Dedifferentiated amniotic fluid mesenchymal stem cell (primary cell): ENCODE results near the gene SMARCA4.

Source experiments
- DNase-seq: peaks from one replicate; pipeline ENCODE4 v3.0.0-alpha.2; 2016; ENCODE audit errors: extremely low spot score

Gene SMARCA4

DNA sequence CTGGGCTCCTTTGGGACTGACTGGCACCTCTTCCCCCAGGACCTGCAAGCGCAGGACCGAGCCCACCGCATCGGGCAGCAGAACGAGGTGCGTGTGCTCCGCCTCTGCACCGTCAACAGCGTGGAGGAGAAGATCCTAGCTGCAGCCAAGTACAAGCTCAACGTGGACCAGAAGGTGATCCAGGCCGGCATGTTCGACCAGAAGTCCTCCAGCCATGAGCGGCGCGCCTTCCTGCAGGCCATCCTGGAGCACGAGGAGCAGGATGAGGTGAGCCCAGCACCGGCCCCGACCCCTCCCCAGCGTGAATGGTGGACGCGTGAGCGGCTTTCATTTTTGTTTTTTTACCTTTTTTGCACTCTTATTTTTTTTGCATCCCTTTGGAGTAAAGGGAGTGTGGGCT lies 72.4 kb downstream of the SMARCA4 start:
- DNase-seq = no peak

DNA sequence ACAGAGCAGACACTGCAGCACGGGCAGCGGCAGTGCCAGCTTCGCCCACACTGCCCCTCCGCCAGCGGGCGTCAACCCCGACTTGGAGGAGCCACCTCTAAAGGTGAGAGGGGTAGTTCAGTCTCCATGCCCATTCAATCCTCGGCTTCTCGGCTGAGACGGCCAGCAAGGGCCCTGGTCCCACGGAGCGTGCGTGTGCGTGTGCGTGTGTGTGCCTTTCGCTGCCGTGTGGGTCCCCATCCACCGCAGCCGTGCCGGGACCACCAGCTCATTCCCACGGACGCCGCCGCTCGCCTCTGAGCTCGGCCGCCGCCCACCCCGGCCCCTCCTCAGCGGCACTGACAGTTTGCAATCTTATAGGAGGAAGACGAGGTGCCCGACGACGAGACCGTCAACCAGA lies 72.9 kb downstream of the SMARCA4 start:
- DNase-seq = no peak

DNA sequence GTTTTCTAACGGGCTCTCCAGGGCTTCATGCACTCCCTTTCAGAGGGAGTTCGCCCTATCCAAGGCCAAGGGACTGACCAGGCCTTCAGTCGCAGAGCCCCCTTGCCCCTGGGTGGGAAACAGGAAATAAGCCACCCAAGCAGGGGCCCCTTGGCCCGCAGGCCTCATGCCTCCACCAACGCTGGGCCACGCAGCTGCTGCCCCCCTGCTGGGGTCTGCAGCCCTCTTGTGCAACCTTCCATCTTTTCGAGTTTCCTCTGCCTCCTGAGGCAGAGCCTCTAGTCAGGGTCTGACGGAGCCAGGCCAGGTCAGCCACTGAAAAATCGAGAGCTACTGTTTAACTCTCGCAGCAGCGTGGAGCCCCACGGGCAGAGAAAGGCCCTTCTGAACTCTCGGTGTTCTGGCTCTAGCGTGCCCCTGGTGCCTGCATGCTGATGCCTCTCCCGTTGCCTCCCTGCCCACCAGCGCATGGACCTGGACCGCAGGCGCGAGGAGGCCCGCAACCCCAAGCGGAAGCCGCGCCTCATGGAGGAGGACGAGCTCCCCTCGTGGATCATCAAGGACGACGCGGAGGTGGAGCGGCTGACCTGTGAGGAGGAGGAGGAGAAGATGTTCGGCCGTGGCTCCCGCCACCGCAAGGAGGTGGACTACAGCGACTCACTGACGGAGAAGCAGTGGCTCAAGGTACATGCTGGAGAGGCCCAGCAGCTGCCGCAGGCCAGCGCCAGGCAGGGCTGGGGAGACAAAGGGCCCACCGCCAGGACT lies 73.8 kb downstream of the SMARCA4 start:
- DNase-seq = no peak

- peak; percentile 71 for DNase-seq
These were observed 74.9 kb downstream of the SMARCA4 start for GRCh38 chr19:11035441-11036377.

GRCh38 chr19:11038511-11038910 lies 77.7 kb downstream of the SMARCA4 start:
- DNase-seq = no peak

DNA sequence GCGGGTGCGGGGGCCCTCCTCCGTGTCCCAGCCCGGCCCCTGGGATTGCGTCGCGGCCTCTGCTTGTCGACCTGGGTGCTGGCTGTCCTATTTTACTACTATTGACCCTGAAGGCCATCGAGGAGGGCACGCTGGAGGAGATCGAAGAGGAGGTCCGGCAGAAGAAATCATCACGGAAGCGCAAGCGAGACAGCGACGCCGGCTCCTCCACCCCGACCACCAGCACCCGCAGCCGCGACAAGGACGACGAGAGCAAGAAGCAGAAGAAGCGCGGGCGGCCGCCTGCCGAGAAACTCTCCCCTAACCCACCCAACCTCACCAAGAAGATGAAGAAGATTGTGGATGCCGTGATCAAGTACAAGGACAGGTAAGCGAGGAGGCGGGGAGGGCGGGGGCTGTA lies 80.4 kb downstream of the SMARCA4 start:
- no peak for DNase-seq

DNA sequence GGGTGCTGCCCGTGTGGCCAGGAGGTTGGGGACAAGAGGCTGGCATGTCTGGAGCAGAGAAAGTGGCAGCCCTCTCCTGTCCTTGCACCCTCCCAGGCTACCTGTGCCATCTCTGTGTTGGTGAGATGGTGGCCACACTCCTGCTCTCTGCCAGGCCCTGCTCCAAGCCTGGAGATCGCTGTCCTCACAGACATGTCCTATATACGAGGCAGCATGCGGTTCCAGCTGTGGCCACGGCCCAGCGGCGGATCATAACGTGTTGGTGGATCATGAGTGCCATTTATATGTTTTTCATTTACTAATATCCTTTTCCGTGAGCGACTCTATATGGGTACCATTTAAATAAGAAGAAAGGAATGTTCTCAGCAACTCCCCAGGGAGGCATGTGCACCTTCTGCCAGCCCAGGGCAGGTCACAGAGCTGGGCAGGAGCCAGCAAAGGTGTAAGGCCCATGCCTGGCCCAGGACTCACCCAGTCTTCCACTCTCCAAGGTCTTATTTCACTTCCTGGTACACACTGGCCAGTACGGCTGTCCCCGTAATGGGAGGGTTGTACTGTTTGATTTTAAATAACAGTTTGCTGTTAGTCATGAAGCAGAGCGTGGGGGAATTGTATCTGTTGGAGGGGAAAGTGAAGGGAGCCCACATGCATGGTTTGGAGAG lies 81.3 kb downstream of the SMARCA4 start:
- DNase-seq = no peak

- DNase-seq = no peak
These were observed 83.6 kb downstream of the SMARCA4 start for GRCh38 chr19:11044431-11044830.

- DNase-seq = no peak
These were observed 84.7 kb downstream of the SMARCA4 start for GRCh38 chr19:11045536-11045935.

- DNase-seq = no peak
These were observed 86.0 kb downstream of the SMARCA4 start for GRCh38 chr19:11046605-11047354.

DNA sequence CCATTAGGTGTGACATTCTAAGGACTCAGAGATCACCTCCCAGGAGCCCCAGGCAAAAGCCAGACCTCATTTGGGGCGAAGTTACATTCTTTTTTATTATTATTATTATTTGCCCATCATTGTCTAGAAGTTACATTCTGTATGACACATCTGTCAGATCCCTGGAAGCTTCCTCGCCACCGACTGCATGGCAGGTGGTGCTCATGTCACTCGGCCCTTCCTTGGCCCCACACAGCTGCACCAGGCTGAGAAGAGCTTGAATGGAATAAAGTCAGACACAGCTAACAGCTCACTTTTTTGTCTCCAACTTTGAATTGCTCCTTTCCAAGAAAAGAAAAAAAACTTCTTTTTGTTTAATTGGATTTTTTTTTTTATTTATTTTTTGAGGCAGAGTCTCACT lies 87.0 kb downstream of the SMARCA4 start:
- no peak for DNase-seq

DNA sequence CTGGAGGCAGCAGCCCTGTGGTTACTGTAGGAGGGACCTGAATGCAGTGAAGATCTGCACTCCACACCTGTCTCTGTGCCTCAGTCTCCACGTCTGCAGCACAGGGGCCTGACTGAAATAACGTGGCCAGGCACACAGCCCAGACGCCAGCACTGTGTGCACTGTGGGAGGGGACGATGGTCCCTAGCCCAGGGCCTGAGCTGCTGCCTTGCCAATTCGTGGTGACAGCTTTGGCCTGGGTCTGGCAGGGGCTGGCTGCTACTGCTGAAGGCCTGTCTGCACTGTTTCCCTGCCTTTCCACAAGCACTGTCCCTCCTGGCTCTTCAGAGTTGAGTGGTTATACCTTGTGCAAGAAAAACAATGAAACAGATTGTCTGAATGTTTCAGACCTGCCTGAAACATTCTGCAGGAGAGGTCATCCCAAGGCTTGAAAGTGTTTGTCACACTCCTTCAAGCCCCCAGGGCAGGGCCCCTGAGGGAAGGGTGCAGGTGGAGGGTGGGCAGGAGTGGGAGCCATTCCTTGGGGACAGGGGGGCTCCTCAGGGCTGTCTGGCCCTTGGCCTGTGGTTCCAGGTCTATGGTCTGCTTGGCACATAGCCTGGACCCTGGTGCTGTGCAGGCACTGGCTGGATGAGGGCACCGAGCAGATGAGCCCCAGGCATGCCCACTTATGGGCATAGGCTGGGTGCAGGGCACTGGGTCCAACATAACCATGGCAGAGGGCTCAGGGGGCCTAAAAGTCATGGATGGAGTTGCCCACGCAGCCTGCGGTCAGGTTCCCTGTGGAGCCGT lies 89.7 kb downstream of the SMARCA4 start:
- DNase-seq = no peak

- no peak for DNase-seq
These were observed 93.0 kb downstream of the SMARCA4 start for GRCh38 chr19:11053817-11054195.

DNA sequence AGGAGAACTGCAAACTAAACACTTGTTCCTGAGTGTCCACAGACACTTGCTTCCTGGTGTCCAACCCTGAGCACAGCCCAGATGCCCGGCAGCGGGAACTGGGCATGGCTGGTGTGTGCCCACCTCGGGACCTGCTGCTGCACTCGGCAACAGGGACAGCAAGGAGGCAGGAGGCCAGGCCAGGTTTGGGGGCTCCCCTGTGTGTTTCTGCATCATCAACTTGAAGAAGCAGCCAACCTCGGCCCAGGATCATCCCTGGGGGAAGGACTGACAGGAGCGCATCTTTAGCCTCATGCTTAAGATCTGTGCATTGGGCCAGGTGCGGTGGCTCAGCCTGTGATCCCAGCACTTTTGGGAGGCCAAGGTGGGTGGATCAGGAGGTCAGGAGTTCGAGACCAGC lies 93.4 kb downstream of the SMARCA4 start:
- no peak for DNase-seq

- no peak for DNase-seq
These were observed 93.8 kb downstream of the SMARCA4 start for GRCh38 chr19:11054628-11055027.

DNA sequence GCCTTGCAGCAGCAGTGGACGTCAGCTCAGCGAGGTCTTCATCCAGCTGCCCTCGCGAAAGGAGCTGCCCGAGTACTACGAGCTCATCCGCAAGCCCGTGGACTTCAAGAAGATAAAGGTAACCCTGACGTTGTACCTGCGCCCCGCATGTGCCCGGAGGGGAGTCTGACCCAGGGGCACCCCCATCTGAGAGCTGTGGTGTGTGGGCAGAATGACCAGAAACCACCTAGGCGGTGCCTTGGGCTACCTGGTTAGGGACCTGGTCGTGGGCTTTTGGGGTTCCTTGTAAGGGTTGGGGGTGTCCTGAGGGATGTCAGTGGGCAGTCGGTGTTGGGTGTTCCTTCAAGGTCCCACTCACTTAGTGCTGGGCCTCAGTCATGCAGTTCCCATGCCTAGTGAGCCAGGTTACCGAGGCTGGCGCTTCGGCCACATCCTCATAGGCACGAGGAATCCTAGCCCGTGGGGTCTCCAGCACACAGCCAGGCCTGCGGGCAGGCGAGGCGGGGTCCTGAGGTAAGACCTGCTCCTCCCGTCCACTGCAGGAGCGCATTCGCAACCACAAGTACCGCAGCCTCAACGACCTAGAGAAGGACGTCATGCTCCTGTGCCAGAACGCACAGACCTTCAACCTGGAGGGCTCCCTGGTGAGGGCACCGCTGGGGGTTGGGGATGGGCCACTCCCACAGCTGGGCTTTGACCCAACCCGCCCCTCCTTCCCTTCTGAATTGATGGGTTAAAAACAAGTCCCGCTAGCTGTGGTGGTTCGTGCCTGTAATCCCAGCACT lies 97.6 kb downstream of the SMARCA4 start:
- DNase-seq = no peak

DNA sequence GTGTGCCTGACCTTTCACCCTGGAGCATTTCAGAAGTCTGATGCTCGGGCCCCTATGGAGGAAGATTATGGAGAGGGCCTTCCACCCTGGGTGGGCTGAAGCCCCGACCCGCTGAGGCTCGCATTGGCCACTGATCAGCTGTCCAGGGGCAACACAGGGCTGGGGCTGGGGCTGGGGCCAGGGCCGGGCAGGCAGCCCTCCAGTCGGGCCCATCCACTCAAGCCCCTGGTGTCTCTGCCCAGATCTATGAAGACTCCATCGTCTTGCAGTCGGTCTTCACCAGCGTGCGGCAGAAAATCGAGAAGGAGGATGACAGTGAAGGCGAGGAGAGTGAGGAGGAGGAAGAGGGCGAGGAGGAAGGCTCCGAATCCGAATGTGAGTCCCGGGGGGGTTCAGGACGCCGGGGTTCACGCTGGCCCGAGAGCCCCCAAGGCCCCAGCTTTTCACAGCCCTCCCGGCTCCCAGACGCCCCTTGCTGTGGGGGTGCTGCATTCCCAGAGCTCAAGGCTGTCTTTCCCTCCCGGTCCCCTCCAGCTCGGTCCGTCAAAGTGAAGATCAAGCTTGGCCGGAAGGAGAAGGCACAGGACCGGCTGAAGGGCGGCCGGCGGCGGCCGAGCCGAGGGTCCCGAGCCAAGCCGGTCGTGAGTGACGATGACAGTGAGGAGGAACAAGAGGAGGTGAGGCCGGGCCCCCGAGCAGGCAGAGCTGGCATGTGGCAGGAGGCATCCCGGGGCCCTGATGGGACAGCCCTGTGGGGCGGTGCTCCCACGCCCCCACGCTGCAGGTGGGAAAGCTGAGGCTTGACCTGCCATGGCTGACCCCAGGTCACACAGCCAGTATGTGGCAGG lies 98.9 kb downstream of the SMARCA4 start:
- DNase-seq = no peak

DNA sequence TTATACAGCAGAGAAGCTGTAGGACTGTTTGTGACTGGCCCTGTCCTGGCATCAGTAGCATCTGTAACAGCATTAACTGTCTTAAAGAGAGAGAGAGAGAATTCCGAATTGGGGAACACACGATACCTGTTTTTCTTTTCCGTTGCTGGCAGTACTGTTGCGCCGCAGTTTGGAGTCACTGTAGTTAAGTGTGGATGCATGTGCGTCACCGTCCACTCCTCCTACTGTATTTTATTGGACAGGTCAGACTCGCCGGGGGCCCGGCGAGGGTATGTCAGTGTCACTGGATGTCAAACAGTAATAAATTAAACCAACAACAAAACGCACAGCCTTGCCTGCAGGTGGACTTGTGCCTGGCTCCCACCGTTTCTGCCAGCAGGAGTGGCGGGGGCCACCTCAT lies 101.1 kb downstream of the SMARCA4 start:
- no peak for DNase-seq

DNA sequence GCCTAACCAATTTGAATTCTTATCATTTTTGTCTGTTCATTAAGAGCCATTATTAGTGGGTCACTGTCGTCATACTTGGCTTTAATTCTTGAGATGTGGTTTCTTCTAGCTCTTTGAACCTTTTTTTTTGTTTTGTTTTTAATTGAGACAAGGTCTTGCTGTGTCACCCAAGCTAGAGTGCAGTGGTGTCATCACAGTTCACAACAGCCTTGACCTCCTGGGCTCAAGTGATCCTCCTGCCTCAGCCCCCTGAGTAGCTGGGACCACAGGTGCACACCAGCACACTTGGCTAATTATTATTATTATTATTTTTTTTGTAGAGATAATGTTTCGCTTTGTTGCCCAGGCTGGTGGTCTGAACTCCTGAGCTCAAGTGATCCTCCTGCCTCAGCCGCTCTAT lies 102.6 kb downstream of the SMARCA4 start:
- no peak for DNase-seq
